Prostate gland (tissue), 2 donors: ENCODE results near the gene CACNG8. TPM values are rescaled to one million over a fixed set of nuclear protein-coding genes. Genes with fewer than 3 reads are reported as not detected.

Source experiments
- DNase-seq: peaks from one replicate; pipeline ENCODE4 v3.0.0-alpha.2; 2019; ENCODE audit warnings: low spot score
- H3K27ac ChIP-seq, 2 donors: fragments of 200-600 bp; sonication (generic); 2 replicates each; pipeline ENCODE4 v1.5.1; 2017 to 2019
- H3K27me3 ChIP-seq: fragments of 200-600 bp; sonication (generic); replicated peaks from 2 replicates; pipeline ENCODE4 v1.5.1; 2019; ENCODE audit not compliant: insufficient read depth
- H3K36me3 ChIP-seq, 2 donors: fragments of 200-600 bp; sonication (generic); 1 replicate in 1 of 2; 2 replicates in 1 of 2; pipeline versions ENCODE4 v1.5.1 to v1.8.1; 2017 to 2019
- H3K4me1 ChIP-seq: fragments of 200-600 bp; sonication (generic); replicated peaks from 2 replicates; pipeline ENCODE4 v1.5.1; 2019
- H3K4me3 ChIP-seq, 2 donors: fragments of 200-600 bp; sonication (generic); 2 replicates each; pipeline ENCODE4 v1.5.1; 2017 to 2019
- H3K9me3 ChIP-seq: fragments of 200-600 bp; sonication (generic); 2 replicates; pipeline ENCODE4 v1.5.1; 2017
- CTCF ChIP-seq, 4 experiments: fragments of 200-600 bp in 2 of 4; fragments of 450-650 bp in 2 of 4; sonication (generic) in 2 of 4; IDR thresholded peaks; 1 replicate in 3 of 4; 2 replicates in 1 of 4; pipeline ENCODE4 v1.5.1; 2016 to 2019; ENCODE audit warnings: antibody characterized with exemption in 4 of 4, mild to moderate bottlenecking in 2 of 4, moderate library complexity in 2 of 4
- POLR2A ChIP-seq: fragments of 450-650 bp; IDR thresholded peaks from one replicate; pipeline ENCODE4 v1.6.1; 2016; ENCODE audit warnings: antibody characterized with exemption, mild to moderate bottlenecking
- POLR2AphosphoS5 ChIP-seq: sonication (generic); formaldehyde crosslinking; IDR thresholded peaks from one replicate; pipeline ENCODE4 v1.6.1; 2017; ENCODE audit warnings: antibody characterized with exemption
- WGBS: methylation state at CpG from one replicate; pipeline ENCODE4 v1.1.5; 2018; 5-methylcytosine and 5-hydroxymethylcytosine counted together
- intact Hi-C: fragments of 100-400 bp; cut with DNase I; formaldehyde crosslinking; loops from one replicate; pipeline ENCODE4 v1.14.2; 2022
- total RNA-seq, 2 donors: library from RNA; depleted of rRNA; stranded (reverse); fragments of >200 nt; gene quantifications; one replicate each; pipeline ENCODE4 v1.1.0, GENCODE V29; 2016

The CACNG8 gene
- total RNA-seq, 2 donors from 2014 or later: 0.51 TPM; not detected in 1

GRCh38 chr19:53936029-53936428 lies 26.7 kb upstream of the CACNG8 start:
- Histone ChIP-seq H3K4me3 (no peak overlapping the region), H3K27ac (no peak overlapping the region), H3K9me3 (no peaks in the 10 kb centered on the region), H3K36me3 (no peaks in the 10 kb centered on the region), H3K4me1 (no peaks in the 10 kb centered on the region), H3K27me3 (peaks cover 2% of the 10 kb centered on the region)
- DNase-seq: no peak
- TF ChIP-seq POLR2AphosphoS5: no peak
- no peak for TF ChIP-seq POLR2A
- TF ChIP-seq CTCF (IDR thresholded peaks at IDR 0.05): no peak
- intact Hi-C loops: no loop called here
- WGBS: 31% methylated on average over 7 of the region's 7 CpGs

- Histone ChIP-seq H3K9me3 (no peaks in the 10 kb centered on the region), H3K4me3 (no peak overlapping the region), H3K4me1 (no peaks in the 10 kb centered on the region), H3K27me3 (peaks cover 15% of the 10 kb centered on the region), H3K36me3 (no peaks in the 10 kb centered on the region), H3K27ac (no peak overlapping the region)
- no peak for DNase-seq
- intact Hi-C loops: no loop called here
- TF ChIP-seq POLR2A: no peak
- TF ChIP-seq POLR2AphosphoS5: no peak
- no peak for TF ChIP-seq CTCF (IDR thresholded peaks at IDR 0.05)
- WGBS: 5% methylated on average over 55 of the region's 55 CpGs
These were observed 20.5 kb upstream of the CACNG8 start for GRCh38 chr19:53942001-53942786.

- no peak for DNase-seq
- H3K27me3 ChIP-seq: peaks cover 17% of the 10 kb centered on the region
- H3K27ac ChIP-seq: no peak overlapping the region
- H3K4me3 ChIP-seq: no peak overlapping the region
- TF ChIP-seq POLR2AphosphoS5 (no peak), POLR2A (no peak), CTCF (IDR thresholded peaks at IDR 0.05) (no peak)
- intact Hi-C loops: no loop called here
- H3K4me1 ChIP-seq: no peaks in the 10 kb centered on the region
- 79% methylated on average over 4 of the region's 4 CpGs for WGBS
- no peaks in the 10 kb centered on the region for H3K36me3 ChIP-seq
- no peaks in the 10 kb centered on the region for H3K9me3 ChIP-seq
These were observed 18.3 kb upstream of the CACNG8 start for GRCh38 chr19:53944416-53944815.

- Histone ChIP-seq H3K36me3 (no peaks in the 10 kb centered on the region), H3K4me3 (no peak overlapping the region), H3K4me1 (no peaks in the 10 kb centered on the region), H3K27ac (no peak overlapping the region), H3K27me3 (peaks cover 17% of the 10 kb centered on the region), H3K9me3 (no peaks in the 10 kb centered on the region)
- TF ChIP-seq POLR2A (no peak), CTCF (IDR thresholded peaks at IDR 0.05) (no peak), POLR2AphosphoS5 (no peak)
- WGBS: 92% methylated on average over 4 of the region's 4 CpGs
- intact Hi-C loops: no loop called here
- DNase-seq: no peak
These were observed 17.8 kb upstream of the CACNG8 start for GRCh38 chr19:53944933-53945332.

GRCh38 chr19:53945441-53945840 lies 17.3 kb upstream of the CACNG8 start:
- H3K27me3 ChIP-seq: peaks cover 17% of the 10 kb centered on the region
- H3K4me1 ChIP-seq: no peaks in the 10 kb centered on the region
- H3K9me3 ChIP-seq: no peaks in the 10 kb centered on the region
- no peaks in the 10 kb centered on the region for H3K36me3 ChIP-seq
- no peak overlapping the region for H3K4me3 ChIP-seq
- TF ChIP-seq POLR2AphosphoS5: no peak
- TF ChIP-seq CTCF (IDR thresholded peaks at IDR 0.05): no peak
- no peak for TF ChIP-seq POLR2A
- H3K27ac ChIP-seq: no peak overlapping the region
- no peak for DNase-seq
- intact Hi-C loops: no loop called here
- 48% methylated on average over 9 of the region's 9 CpGs for WGBS
